ENCODE measurements around the gene ARMH3. TPM values are rescaled to one million over a fixed set of nuclear protein-coding genes. Genes with fewer than 3 reads are reported as not detected.

ARMH3 gene
- total RNA-seq, 4 donors from 2014 or later: 12.9 to 19.3 (median 16.2) TPM

GRCh38 chr10:101841826-101842225 is 214.1 kb downstream of the ARMH3 start:
- Histone ChIP-seq H3K27me3 (peaks cover 0 to 9% (median 0%) of the 10 kb centered on the region in 4 donors), H3K36me3 (peaks cover 5 to 20% (median 11%) of the 10 kb centered on the region in 4 donors), H3K9me3 (no peaks in the 10 kb centered on the region), H3K4me1 (peaks cover 33 to 48% (median 42%) of the 10 kb centered on the region in 4 donors), H3K27ac (replicated peaks in 1 of 4) (no peak overlapping the region), H3K4me3 (no peak overlapping the region)
- TF ChIP-seq EP300 (IDR thresholded peaks at IDR 0.05): no peak
- no peak for TF ChIP-seq POLR2A (IDR thresholded peaks at IDR 0.05; ENCODE audit: low read depth)
- TF ChIP-seq POLR2AphosphoS5 (IDR thresholded peaks at IDR 0.05): no peak
- TF ChIP-seq CTCF (IDR thresholded peaks at IDR 0.05): no peak
- no peak for DNase-seq (ENCODE audit: extremely low spot score)
- intact Hi-C loops (cut with DNase I): loop anchor here (2.0 kb wide), 1 partner anchor 169 kb away; no protein-coding TSS in a partner anchor

- H3K27me3 ChIP-seq: peaks cover 0 to 8% (median 0%) of the 10 kb centered on the region in 4 donors
- no peaks in the 10 kb centered on the region for H3K9me3 ChIP-seq
- intact Hi-C loops (cut with DNase I): loop anchor here (2.0 kb wide), 1 partner anchor 170 kb away; no protein-coding TSS in a partner anchor
- no peak overlapping the region for H3K27ac ChIP-seq (replicated peaks in 1 of 4)
- peaks cover 0 to 10% (median 4%) of the 10 kb centered on the region in 4 donors for H3K36me3 ChIP-seq
- no peak for DNase-seq (ENCODE audit: extremely low spot score)
- peaks cover 28 to 57% (median 42%) of the 10 kb centered on the region in 4 donors for H3K4me1 ChIP-seq
- H3K4me3 ChIP-seq: peak overlapping the region; percentile 41 to 46 (median 42)
- no peak for TF ChIP-seq POLR2A (IDR thresholded peaks at IDR 0.05; ENCODE audit: low read depth)
- peak; percentile 73 to 89 (median 76) for TF ChIP-seq CTCF (IDR thresholded peaks at IDR 0.05)
- TF ChIP-seq POLR2AphosphoS5 (IDR thresholded peaks at IDR 0.05): peak in 1 of 2 donors; percentile 28
- no peak for TF ChIP-seq EP300 (IDR thresholded peaks at IDR 0.05)
- under 1% methylated on average over 32 of the region's 46 CpGs for WGBS
Measured at GRCh38 chr10:101840741-101841453, 215.1 kb downstream of the ARMH3 start.

- H3K9me3 ChIP-seq: no peaks in the 10 kb centered on the region
- WGBS: 5% methylated on average over 18 of the region's 19 CpGs
- peaks cover 0 to 4% (median 2%) of the 10 kb centered on the region in 4 donors for H3K36me3 ChIP-seq
- TF ChIP-seq EP300 (IDR thresholded peaks at IDR 0.05) (no peak), POLR2AphosphoS5 (IDR thresholded peaks at IDR 0.05) (no peak), CTCF (IDR thresholded peaks at IDR 0.05) (no peak), POLR2A (IDR thresholded peaks at IDR 0.05; ENCODE audit: low read depth) (no peak)
- H3K27me3 ChIP-seq: peaks cover 0 to 5% (median 0%) of the 10 kb centered on the region in 4 donors
- H3K4me1 ChIP-seq: peaks cover 29 to 58% (median 42%) of the 10 kb centered on the region in 4 donors
- H3K27ac ChIP-seq (replicated peaks in 1 of 4): no peak overlapping the region
- intact Hi-C loops (cut with DNase I): loop anchor here (2.0 kb wide), 1 partner anchor 171 kb away; no protein-coding TSS in a partner anchor
- peak overlapping the region; percentile 41 to 46 (median 42) for H3K4me3 ChIP-seq
- DNase-seq (ENCODE audit: extremely low spot score): no peak
Measured at GRCh38 chr10:101840102-101840684, 215.8 kb downstream of the ARMH3 start.

GRCh38 chr10:101839416-101840063 is 216.4 kb downstream of the ARMH3 start:
- Histone ChIP-seq H3K9me3 (no peaks in the 10 kb centered on the region), H3K27me3 (no peaks in the 10 kb centered on the region), H3K4me1 (peaks cover 30 to 57% (median 42%) of the 10 kb centered on the region in 4 donors), H3K36me3 (peaks cover 0 to 4% (median 0%) of the 10 kb centered on the region in 4 donors), H3K27ac (replicated peaks in 1 of 4) (no peak overlapping the region), H3K4me3 (peak overlapping the region; percentile 41 to 46 (median 42))
- 17% methylated on average over 18 of the region's 36 CpGs for WGBS
- no peak for DNase-seq (ENCODE audit: extremely low spot score)
- TF ChIP-seq CTCF (IDR thresholded peaks at IDR 0.05) (no peak), EP300 (IDR thresholded peaks at IDR 0.05) (no peak), POLR2A (IDR thresholded peaks at IDR 0.05; ENCODE audit: low read depth) (no peak), POLR2AphosphoS5 (IDR thresholded peaks at IDR 0.05) (no peak)
- intact Hi-C loops (cut with DNase I): loop anchor here (2.0 kb wide), 1 partner anchor 171 kb away; no protein-coding TSS in a partner anchor

All from esophagus muscularis mucosa (tissue), 4 donors.